ENCODE data around the gene TRO.

TRO gene

DNA sequence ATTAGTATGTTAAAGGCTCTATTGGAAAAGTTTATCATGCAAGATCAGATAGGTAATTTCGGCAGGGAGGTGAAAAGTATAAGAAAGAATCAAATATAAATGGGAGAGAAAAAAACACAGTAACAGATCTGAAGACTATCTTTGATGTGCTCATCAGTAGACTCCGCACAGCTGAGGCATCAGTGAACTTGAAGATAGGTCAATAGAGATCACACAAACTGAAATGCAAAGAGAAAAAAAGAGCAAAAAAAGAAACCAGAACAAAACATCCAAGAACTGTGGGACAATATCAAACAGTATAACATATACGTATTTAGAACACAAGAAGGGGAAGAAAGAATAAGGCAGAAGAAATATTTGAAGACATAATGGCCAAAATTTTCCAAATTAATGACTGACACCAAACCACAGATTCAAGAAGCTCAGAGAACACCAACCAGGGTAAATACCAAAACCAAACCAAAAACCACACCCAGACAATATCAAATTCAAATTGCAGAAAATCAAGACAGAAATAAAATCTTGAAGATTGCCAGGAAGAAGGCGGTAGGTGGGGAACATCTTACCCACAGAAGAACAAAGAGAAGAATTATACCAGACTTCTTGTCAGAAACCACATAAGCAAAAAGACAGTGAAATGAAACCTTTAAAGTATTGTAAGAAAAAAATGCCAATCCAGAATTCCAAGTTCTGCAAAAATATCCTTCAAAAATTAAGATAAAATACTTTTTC, 44.3 kb downstream of the TRO start:
- no peak for DNase-seq

DNA sequence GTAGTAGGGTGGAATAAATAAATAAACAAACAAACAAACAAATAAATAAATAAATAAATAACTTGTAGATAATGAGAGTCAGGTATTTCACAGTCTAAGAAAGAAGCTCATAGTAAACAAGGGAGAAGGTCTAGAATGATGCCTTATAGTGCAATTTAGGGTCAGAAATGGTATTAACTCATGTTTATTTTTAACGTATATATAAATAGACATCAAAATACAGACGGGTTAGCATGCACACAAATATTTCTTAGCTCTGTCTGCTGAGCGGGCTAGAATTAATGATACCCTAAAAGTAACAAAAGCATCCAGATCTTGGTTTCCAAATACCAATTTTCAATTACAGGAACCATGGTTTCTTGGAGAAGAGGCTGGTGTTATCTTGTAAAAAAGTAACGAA, 56.8 kb downstream of the TRO start:
- no peak for DNase-seq

DNA sequence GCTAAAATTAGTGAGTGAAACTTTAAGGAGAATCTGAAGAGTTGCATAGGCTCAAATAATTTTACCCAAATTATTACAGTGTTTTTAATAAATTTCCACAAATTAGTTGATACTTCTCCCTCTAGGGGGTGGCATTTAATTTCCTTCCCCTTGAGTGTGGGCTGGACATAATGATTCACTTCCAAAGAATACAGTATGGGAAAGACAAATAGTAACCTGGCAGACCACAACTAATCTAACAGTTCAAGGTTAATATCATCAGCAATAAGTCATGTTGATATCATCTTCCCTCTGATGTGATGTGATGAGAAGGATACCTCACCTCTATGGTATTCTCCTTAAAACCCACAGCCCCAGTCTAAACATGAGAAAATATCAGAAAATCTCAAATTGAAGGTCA, 57.8 kb downstream of the TRO start:
- peak; percentile 2 for DNase-seq

DNA sequence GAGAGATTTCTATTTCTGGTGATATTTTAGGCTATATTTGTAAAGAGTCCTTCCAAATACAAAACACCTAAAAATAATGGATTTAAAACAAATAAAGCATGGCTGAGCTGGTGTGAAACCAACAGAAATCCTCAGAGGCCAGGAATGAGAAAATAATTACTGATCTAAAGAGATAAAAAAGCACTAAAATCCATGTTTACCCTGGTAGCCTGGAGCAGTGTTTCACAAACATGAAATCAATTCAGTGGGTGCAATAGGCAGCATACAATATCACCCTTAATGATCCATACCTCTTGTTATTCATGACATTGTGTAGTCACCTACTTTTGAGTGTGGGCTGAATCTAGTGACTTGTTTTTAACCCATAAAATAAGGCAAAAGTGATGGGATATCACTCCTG, 58.8 kb downstream of the TRO start:
- DNase-seq = no peak

DNA sequence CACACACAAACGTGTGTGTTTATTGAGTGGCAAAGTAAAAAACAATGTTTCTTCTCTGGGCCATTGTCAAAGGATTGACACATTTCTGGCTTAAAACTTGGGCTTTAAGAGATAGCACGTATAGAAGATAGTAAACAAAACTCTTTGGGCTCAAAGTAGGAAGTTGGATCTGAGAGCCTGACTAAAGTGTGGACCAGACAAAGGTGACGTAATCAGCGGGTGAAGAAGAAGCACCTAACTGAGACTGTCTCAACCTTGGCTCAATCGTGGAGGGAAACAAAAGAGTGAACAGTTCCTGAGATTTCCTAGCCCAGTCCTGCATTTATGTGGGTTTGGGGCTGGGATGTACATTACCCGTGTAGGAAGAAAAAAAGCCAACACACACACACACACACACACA, 59.7 kb downstream of the TRO start:
- DNase-seq = no peak

All from fibroblast of skin of abdomen (primary cell).